GM23248 (cell line): ENCODE measurements around the gene MOAP1. TPM values are rescaled to one million over a fixed set of nuclear protein-coding genes. Genes with fewer than 3 reads are reported as not detected.

ENCODE experiments used
- DNase-seq: peaks from one replicate; pipeline ENCODE4 v3.0.0-alpha.2; 2015
- H2AFZ ChIP-seq: fragments of 200-600 bp; sonication (generic); 2 replicates; pipeline ENCODE4 v1.6.1; 2016; ENCODE audit warnings: antibody characterized with exemption
- H3F3A ChIP-seq: fragments of 200-600 bp; sonication (generic); 2 replicates; pipeline ENCODE4 v1.6.1; 2016; ENCODE audit warnings: mild to moderate bottlenecking, antibody characterized with exemption, mixed run types; ENCODE audit not compliant: insufficient read depth
- H3K27ac ChIP-seq: fragments of 200-600 bp; sonication (generic); 2 replicates; pipeline ENCODE4 v1.5.1; 2016; ENCODE audit warnings: mild to moderate bottlenecking
- H3K27me3 ChIP-seq: fragments of 200-600 bp; sonication (generic); replicated peaks from 2 replicates; pipeline ENCODE4 v1.6.1; 2016; ENCODE audit warnings: mild to moderate bottlenecking; ENCODE audit not compliant: insufficient read depth
- H3K36me3 ChIP-seq: fragments of 200-600 bp; sonication (generic); 2 replicates; pipeline ENCODE4 v1.6.1; 2016; ENCODE audit warnings: low read depth, mild to moderate bottlenecking
- H3K4me1 ChIP-seq: fragments of 200-600 bp; sonication (generic); 2 replicates; pipeline ENCODE4 v1.6.1; 2016; ENCODE audit warnings: mild to moderate bottlenecking; ENCODE audit not compliant: insufficient read depth
- H3K4me2 ChIP-seq: fragments of 200-600 bp; sonication (generic); one replicate; pipeline ENCODE4 v1.6.1; 2016; ENCODE audit warnings: mild to moderate bottlenecking; ENCODE audit not compliant: unreplicated experiment
- H3K4me3 ChIP-seq: fragments of 200-600 bp; sonication (generic); 2 replicates; pipeline ENCODE4 v1.5.1; 2016; ENCODE audit warnings: mild to moderate bottlenecking
- H3K79me2 ChIP-seq: fragments of 200-600 bp; sonication (generic); 2 replicates; pipeline ENCODE4 v1.6.1; 2016; ENCODE audit warnings: mild to moderate bottlenecking; ENCODE audit not compliant: insufficient read depth
- H3K9ac ChIP-seq: fragments of 200-600 bp; sonication (generic); 2 replicates; pipeline ENCODE4 v1.6.1; 2016; ENCODE audit warnings: mild to moderate bottlenecking
- H3K9me2 ChIP-seq: fragments of 200-600 bp; sonication (generic); 2 replicates; pipeline ENCODE4 v1.6.1; 2016; ENCODE audit warnings: mixed run types, mild to moderate bottlenecking, moderate library complexity; ENCODE audit not compliant: insufficient read depth
- H3K9me3 ChIP-seq: fragments of 200-600 bp; sonication (generic); one replicate; pipeline ENCODE4 v1.6.1; 2017; ENCODE audit warnings: low read depth
- H4K20me1 ChIP-seq: fragments of 200-600 bp; sonication (generic); 2 replicates; pipeline ENCODE4 v1.6.0; 2016; ENCODE audit not compliant: insufficient read depth
- EZH2 ChIP-seq: fragments of 200-600 bp; sonication (generic); IDR thresholded peaks from 2 replicates; pipeline ENCODE4 v1.6.1; 2018; ENCODE audit warnings: antibody characterized with exemption, mild to moderate bottlenecking; ENCODE audit not compliant: insufficient read depth, poor library complexity, severe bottlenecking
- EZH2phosphoT487 ChIP-seq: fragments of 200-600 bp; sonication (generic); IDR thresholded peaks from 2 replicates; pipeline ENCODE4 v1.6.1; 2018; ENCODE audit warnings: antibody characterized with exemption, moderate library complexity, mild to moderate bottlenecking, low read depth; ENCODE audit not compliant: insufficient read depth
- WGBS, 2 experiments: methylation state at CpG; one replicate each; pipeline ENCODE4 v1.1.6; 2015 to 2017; ENCODE audit warnings: low lambda C conversion rate in 2 of 2, low coverage in 1 of 2; ENCODE audit errors: missing lambda C conversion rate in 2 of 2; 5-methylcytosine and 5-hydroxymethylcytosine counted together
- in situ Hi-C: fragments of 300-500 bp; cut with MboI; formaldehyde crosslinking; loops from 2 replicates; pipeline ENCODE4 v1.15.0; 2020
- polyA plus RNA-seq: library from polyadenylated mRNA; unstranded; fragments of >200 nt; fragmentation: Nextera tagmentation; extraction: Ambion mirVana; gene quantifications from 2 replicates; pipeline ENCODE4 v1.2.1, GENCODE V29; 2016
- total RNA-seq: library from RNA; depleted of rRNA; stranded (reverse); fragments of >200 nt; shearing (Covaris generic); gene quantifications from 2 replicates; pipeline ENCODE4 v1.2.3, GENCODE V29; 2014

MOAP1 gene
- total and polyA plus RNA-seq, 2 experiments from 2014 or later: 9.8 to 18.3 TPM

DNA sequence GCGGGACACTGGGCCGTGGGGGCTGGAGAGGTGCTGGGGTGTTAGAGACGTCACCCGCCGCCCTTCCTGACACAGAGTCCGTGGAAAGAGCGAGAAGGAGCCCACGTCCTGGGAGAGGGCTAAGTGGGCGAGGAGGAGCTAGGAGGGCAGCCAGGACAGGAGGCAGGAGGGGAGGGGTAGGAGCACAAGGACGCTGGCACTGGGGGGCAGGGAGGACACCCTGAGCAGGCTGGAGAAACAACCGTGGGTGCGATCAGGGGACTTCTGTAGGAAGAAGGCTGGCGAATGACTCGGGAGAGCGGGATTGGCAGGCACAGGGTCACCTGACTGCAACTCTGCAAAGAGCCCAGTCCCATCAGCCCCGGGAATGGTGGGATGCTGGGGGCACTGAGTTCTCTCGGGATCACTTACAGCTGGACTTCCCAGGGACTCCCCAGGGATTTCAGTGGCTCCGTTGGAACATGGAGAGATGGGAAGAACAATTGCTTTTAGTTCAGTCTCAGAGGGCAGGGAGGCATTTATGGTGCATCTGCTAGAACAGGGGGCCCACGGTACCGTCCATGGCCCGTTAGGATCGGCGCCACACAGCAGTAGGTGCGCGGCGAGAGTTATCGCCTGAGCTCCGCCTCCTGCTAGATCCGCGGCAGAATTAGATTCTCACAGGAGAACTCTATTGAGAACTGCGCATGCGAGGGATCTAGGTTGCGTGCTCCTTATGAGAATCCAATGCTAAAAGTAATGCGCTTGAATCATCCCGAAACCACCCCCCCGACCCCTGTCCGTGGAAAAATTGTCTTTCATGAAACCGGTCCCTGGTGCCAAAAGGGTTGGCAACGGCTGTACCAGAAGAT, 46.7 kb upstream of the MOAP1 start:
- Histone ChIP-seq H4K20me1 (no peaks in the 10 kb centered on the region), H3K4me3 (peak overlapping the region; percentile 76), H3K27ac (peak overlapping the region; percentile 52), H3F3A (peaks cover 22% of the 10 kb centered on the region; the same call in 1 of the 2 replicates), H3K36me3 (no peaks in the 10 kb centered on the region; the same call in 1 of the 2 replicates), H3K4me1 (peaks cover 10% of the 10 kb centered on the region), H3K79me2 (no peaks in the 10 kb centered on the region), H3K9me3 (no peaks in the 10 kb centered on the region), H2AFZ (peak overlapping the region; percentile 93), H3K9ac (peak overlapping the region; percentile 82), H3K4me2 (peak overlapping the region; percentile 94), H3K27me3 (no peaks in the 10 kb centered on the region), H3K9me2 (no peaks in the 10 kb centered on the region)
- peak; percentile 88 for DNase-seq
- WGBS, 2 experiments: 18 to 19% methylated on average over 39 of the region's 39 CpGs
- in situ Hi-C loops: loop anchor here (25.0 kb wide), 1 partner anchor 306 kb away; no protein-coding TSS in a partner anchor
- TF ChIP-seq EZH2phosphoT487: no peak
- no peak for TF ChIP-seq EZH2

DNA sequence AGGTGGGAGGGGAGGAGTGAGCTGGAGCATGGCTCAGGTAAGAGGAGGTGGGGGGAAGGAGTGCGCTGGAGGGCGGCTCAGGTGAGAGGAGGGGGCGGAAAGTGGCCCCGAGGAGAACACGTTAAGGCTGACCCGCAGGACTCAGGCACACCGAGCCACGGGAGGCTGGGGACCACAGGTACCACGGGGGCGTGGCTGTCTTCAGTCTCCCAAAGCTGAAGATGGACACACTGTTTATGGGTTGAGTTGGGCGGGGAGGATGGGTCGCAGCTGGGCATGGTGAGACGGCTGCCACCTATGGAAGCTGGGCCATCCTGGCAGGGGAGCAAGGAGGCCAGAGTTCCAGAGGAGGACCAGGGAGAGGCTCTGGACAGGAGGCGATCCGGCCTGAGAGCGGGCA, 45.8 kb upstream of the MOAP1 start:
- WGBS, 2 experiments: 91 to 93% methylated on average over 12 to 16 of the region's 16 CpGs
- Histone ChIP-seq H3K4me3 (no peak overlapping the region), H3K27me3 (no peaks in the 10 kb centered on the region), H4K20me1 (no peaks in the 10 kb centered on the region), H3K9me2 (no peaks in the 10 kb centered on the region), H3K9ac (no peak overlapping the region), H3K79me2 (no peaks in the 10 kb centered on the region), H3K9me3 (no peaks in the 10 kb centered on the region), H3K27ac (no peak overlapping the region), H3K36me3 (no peaks in the 10 kb centered on the region; the same call in 1 of the 2 replicates), H2AFZ (peak overlapping the region; percentile 93), H3F3A (peaks cover 16% of the 10 kb centered on the region; the same call in 1 of the 2 replicates), H3K4me2 (no peak overlapping the region), H3K4me1 (peaks cover 10% of the 10 kb centered on the region)
- TF ChIP-seq EZH2 (no peak), EZH2phosphoT487 (no peak)
- no peak for DNase-seq
- in situ Hi-C loops: loop anchor here (25.0 kb wide), 1 partner anchor 307 kb away; no protein-coding TSS in a partner anchor

DNA sequence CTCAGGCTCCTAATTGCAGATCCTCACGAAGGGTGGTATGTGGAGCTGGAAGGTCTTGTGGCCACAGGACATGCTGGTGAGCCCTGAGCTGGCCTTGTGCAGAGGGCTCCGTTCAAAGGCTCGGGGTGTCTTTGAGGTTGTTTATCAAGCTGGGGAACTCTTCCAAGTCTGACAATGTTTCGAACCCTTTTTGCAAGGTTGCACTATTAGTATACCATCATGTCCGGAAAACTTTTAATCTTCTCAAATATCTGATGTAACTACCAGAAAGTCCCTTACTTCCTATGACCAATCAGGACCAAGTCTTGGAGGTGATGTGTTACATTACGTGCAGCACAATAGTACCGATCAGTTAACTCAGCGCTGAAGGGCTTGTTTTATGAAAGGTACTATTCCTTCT, 43.9 kb upstream of the MOAP1 start:
- WGBS, 2 experiments: 90 to 94% methylated on average over 8 of the region's 8 CpGs
- H3K4me3 ChIP-seq: no peak overlapping the region

DNA sequence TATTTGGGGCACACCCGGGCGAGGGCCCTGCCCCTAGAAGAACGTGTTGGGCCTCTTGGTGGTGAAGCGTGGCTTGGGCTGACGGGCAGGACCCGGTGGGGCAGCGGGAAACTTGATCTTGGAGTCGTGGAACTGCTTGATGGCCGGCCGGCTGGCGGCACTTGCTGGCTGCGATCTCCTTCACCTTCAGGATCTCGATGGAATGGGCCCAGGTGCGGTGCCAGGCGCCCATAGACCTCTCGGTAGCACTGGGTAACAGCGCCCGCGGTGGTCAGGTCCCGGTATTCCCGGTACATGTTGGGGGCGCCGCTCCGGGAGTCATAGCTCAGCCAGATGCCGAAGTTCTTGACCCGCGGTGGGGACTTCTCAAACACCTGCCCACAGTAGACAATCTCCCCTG, 38.9 kb upstream of the MOAP1 start:
- H4K20me1 ChIP-seq: no peaks in the 10 kb centered on the region
- no peaks in the 10 kb centered on the region for H3K4me1 ChIP-seq
- H3K9me2 ChIP-seq: no peaks in the 10 kb centered on the region
- TF ChIP-seq EZH2phosphoT487 (no peak), EZH2 (no peak)
- no peak overlapping the region for H3K27ac ChIP-seq
- no peaks in the 10 kb centered on the region for H3K79me2 ChIP-seq
- H3K36me3 ChIP-seq: peaks cover 8% of the 10 kb centered on the region; the same call in 1 of the 2 replicates
- no peak overlapping the region for H2AFZ ChIP-seq
- no peak overlapping the region for H3K9ac ChIP-seq
- H3K9me3 ChIP-seq: no peaks in the 10 kb centered on the region
- H3K4me3 ChIP-seq: no peak overlapping the region
- WGBS, 2 experiments: 96 to 97% methylated on average over 20 to 27 of the region's 27 CpGs
- DNase-seq: no peak
- in situ Hi-C loops: no loop called here
- no peaks in the 10 kb centered on the region for H3F3A ChIP-seq
- H3K27me3 ChIP-seq: no peaks in the 10 kb centered on the region
- H3K4me2 ChIP-seq: no peak overlapping the region

More for the DNA sequence above, 43.9 kb upstream of the MOAP1 start:
- Histone ChIP-seq H3K36me3 (no peaks in the 10 kb centered on the region; the same call in 1 of the 2 replicates), H2AFZ (no peak overlapping the region), H3K79me2 (no peaks in the 10 kb centered on the region), H3K9me3 (no peaks in the 10 kb centered on the region), H3K27me3 (no peaks in the 10 kb centered on the region), H3K9me2 (no peaks in the 10 kb centered on the region), H3K4me1 (no peaks in the 10 kb centered on the region), H3K27ac (no peak overlapping the region), H3K9ac (no peak overlapping the region), H3F3A (no peaks in the 10 kb centered on the region), H4K20me1 (no peaks in the 10 kb centered on the region), H3K4me2 (no peak overlapping the region)
- TF ChIP-seq EZH2phosphoT487: no peak
- in situ Hi-C loops: loop anchor here (25.0 kb wide), 1 partner anchor 309 kb away; no protein-coding TSS in a partner anchor
- DNase-seq: no peak
